Measurements from ENCODE around the gene SP2.
"Not testable (repeated sequence)": the region's sequence is repeated elsewhere in the genome, so short reads cannot be mapped to it uniquely, and the experiment has no call there.

SP2 gene

DNA sequence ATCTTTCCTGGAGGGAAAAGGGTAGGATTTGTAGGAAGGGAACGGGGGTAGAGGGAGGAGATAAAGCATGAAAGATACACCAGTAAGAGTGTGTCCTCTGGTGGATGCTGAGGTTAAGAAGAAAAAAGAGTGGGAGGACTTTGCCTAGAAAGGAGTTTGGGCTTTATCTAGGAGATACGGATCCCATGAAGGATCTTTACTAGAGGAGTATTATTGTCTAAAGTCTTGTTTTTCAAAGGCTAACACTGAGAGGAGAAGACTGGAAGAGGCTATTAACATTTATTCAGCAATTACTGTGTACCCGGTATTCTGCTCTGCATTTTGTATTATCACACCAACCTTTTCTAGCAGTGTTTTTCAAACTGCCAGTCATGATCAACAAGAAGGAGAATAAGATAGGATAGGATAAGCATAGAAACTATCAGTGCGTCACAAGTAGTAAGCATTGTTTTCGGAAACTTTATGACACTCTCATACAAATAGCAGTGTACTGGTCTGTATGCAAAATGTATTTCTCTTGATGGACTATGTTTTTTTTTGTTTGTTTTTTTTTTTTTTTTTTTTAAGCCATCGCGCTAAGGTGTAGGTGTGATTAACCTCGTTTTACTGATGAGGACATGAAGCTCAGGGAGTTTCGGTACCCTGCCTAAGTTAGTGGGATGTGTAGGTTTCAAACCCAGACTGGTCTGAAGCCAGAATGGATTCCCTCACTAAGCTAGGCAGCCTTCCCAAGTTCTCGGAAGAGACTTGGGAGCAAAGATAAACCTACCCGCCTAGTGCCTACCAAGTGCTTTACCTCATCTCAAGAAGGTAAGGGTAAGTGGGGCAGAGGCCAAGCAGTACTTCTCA is 1.3 kb upstream of the SP2 start:
- no peak for DNase-seq

DNA sequence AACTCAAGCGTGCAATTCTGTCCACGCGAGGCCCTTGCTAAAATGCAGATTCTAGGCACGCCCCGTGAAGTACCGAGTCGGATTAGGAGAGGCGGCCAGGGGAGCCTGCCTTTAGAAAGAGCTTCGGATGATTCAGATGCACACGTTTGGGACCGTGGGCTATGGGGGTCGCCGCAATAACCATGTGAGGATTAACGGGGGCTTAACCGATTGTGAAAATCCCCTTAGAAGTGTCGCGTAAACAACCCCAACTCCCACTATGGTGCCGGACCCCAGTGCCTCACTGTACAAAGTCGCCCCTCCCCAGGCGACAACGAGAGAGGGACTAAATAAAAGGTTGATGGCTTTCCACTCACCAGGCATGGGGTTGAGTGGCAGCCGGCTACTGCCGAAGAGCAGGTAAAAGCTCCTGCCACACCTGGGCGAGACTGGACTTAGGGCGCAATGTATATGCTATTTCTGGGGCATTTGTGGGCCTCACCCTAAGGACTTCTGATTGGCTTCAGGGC is 635 bp upstream of the SP2 start:
- DNase-seq = peak in 1 of 2 experiments; percentile 40

DNA sequence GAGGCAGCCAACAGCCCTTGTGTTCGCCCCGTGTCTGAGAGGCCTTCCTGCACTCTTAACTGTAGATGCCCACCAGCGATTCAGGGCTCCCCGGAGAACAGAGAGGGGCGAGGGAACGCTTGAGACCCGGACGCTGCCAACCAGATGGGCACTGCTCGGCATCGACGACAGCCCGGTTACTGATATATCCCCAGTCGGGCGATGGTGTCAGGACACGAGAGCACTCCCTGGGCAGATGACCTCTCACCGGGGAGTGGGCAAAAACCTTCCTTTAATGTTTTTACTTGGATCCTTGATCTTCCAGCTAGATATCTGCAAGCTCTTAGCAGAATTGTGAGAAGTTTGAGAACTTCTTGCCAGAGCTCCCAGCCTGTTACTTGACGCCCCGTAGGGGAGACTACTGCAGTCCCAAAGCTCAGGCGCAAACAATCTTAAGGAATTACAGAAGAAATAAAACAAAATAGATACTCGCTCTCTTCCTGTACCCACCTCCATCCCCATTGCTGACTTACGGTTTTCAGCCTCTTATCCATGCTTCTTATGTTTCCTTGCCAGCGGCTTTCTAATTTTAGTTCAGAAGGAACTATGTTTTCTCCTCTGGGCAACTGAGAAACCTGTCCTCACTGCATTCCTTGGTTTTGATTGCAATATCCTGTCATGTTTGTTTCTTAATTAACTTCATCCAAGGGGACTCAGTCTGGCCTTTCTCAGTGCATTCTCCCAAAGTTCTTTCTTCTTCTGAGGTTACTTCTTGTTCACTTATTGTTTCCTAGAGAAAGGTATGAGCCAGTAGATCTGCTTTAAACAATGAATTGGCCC is 845 bp downstream of the SP2 start:
- DNase-seq = peak in 1 of 2 experiments; percentile 62

DNA sequence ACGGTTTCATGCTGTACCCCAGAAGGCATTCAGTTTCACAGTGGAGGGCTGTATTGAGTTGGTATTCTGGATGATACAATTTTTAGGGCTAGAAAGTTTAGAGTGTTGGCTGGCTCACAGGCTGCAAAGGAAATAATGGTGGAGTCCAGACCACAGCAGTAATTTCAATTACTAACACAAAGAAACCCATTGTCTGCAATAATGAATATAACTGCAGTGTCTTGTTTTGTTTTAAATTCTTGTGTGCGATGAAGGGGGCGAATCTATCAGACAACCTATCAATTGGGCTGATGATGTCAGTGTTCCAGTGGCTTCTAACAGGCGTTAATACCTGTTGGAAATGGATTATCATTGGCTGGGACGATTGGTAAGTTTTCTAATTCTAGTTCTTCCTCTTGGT is 1.5 kb downstream of the SP2 start:
- no peak for DNase-seq

DNA sequence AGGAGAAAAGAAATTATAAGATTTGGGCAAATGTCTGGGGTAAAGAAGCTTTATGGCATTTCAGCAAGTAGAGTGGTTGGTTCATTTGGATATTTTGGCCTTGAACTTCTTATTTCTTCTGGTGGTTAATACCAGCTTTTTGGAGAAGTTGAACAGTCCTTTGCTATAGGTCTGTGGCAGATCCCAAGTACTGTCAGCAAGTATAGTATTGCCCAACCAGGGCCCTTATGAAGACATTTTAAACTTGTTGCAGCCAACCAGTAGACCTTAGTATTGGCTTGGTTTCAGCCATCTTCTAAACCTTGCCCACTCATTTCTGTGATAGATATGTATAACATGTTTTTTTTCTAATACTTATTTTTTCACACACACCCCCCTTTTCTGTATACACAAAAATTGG is 2.2 kb downstream of the SP2 start:
- DNase-seq = no peak

DNA sequence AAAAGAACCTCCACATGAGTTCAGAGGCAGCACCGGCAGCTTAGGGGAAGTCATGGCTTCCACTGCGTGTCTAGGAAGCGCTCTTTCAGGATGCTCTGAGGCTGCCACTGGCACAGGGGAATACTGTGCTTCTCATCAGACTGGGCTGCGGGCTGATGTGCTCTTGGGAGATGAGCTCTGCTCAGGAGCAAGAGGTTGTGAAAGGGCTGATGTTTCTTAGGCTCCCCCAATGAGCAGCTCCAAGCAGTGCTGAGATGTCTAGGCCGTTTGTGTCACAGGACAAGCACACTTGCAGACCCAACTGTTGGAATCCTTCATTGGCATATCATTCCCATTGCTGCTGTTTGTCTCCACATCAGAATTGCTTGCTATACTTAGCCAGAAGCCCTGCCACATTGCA is 3.6 kb downstream of the SP2 start:
- no peak for DNase-seq

DNA sequence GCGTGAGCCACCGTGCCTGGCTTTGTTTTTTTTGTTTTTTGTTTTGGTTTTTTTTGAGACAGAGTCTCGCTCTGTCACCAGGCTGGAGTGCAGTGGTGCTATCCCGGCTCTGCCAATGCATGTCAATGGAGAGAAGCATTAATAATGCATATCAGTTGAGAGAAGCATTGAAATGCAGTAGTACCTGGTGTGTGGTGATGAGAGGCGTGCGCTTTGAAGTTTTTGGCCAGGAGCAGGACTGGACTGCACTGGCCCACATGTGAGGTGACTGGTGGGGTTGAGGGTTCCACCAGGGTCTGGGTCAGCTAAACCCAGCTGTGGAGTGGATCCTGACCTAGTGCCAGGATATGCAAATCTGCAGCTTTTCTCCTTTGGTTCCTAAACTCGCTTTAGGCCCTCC is 5.4 kb downstream of the SP2 start:
- DNase-seq = no peak

DNA sequence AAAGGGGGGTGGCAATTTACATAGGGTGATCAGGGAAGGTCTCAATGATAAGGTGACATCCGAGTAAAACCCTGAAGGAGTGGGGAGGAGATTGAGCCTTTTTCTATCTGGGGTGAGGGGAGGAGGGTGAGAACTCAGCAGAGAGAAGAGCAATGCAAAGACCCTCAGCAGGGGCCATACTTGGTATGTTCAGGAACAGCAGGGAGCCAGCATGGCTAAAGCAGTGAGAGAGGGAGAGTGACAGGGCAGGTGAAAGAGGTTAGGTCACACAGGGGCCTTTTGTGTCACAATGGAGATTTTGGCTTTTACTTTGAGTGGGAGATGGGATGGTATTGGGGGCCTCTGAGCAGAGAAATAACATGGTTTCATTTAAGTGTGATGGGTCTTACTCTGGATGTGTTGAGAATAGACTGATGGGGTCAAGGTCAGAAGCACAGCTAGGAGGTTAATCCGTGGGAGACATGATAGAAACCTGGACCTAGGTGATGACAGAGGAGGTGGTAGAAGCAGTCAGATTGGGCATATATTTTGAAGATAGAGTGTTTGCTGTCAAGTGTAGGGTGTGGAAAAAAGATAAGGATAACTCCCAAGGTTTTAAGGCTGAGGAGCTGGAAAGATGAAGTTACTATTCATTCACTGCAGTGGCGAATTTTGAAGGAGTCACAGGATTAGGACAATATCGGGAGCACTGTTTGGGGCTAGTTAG is 6.2 kb downstream of the SP2 start:
- DNase-seq = no peak

DNA sequence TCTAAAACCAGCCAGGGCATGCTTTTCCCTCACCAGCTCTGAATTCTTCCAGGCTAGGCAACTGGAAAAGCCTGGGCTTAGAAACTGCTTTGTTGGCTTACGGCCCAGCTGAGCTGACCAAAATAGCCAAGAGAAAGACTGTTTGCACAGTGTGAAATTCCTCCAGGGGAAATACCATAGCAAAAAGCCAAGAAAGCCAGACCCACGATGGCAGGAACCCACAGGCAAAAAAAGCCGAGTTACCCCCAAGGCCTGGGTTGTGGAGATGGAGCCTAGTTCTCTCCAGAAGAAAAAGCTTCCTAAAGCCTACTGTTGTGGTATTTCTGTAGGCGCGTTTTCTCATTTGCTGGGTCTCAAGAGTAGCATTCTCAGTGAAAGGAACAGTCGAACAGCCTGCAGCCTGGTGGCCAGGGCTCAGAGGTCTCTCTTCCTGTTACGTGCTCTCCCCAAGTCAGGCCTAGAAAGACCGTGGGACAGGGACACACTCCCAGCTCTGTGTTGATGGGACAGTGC is 9.2 kb downstream of the SP2 start:
- DNase-seq = no peak

DNA sequence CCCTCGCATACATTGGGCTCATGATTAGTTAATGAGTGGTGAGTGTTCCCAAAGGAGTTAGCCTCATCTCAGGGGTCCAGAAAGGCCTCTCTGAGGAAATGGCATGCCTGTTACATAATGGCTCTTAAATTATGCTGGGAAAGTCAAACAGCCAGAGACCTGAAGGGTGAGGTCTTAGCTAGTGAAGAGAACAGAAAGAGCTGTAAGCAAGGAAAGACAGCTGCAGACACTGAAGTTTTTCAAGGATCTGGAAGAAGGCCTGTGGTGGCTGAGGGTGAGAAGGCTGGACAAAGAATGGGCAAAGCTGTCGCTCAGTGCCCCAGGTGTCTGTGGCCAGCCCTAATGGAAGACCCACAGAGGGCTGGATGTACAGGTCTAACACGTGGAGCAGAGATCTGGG is 10.4 kb downstream of the SP2 start:
- no peak for DNase-seq

DNA sequence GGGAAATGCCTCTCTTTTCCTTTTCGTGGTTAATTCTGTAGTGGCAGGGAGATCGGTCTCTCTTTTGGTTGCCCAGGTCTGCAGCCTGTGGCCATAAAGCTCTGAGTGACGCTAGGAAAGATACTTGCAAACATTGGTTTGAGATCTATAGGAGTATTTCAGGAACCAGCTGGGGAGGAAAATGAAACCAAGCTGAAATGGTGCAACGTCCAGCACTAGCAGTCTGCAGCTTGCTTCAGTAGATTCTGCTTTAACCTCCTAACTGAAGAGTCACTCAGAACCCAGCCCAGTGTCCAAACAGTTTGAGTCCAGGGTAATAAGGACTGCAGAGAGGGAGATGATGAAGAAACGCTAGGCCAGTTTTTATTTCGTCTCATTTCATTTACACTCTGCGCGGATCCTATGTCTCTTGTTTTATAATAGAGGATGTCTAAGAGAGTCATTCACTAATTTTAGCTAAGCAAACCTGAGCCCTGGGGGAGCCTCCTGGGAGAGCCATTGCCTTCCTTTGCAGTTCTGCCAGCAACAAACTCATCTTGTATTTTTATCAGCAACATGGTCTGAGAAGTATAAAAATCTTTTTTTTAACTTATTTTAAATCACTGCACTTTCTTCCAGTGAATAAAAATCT is 12.0 kb downstream of the SP2 start:
- no peak for DNase-seq

DNA sequence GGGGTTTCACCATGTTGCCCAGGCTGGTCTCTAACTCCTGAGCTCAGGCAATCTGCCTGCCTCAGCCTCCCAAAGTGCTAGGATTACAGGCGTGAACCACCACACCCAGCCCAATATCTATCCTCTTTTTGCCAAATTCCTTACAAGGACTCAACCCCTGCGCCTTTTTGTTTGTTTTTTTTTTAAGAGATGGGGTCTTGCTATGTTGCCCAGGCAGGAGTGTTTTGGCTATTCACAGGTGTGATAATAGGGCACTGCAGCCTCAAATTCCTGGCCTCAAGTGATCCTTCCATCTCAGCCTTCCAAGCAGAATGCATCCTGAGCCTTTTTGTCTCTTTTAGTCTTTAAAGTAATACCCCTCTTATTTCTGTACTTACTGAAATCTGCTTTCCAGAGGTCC is 17.0 kb downstream of the SP2 start:
- no peak for DNase-seq

DNA sequence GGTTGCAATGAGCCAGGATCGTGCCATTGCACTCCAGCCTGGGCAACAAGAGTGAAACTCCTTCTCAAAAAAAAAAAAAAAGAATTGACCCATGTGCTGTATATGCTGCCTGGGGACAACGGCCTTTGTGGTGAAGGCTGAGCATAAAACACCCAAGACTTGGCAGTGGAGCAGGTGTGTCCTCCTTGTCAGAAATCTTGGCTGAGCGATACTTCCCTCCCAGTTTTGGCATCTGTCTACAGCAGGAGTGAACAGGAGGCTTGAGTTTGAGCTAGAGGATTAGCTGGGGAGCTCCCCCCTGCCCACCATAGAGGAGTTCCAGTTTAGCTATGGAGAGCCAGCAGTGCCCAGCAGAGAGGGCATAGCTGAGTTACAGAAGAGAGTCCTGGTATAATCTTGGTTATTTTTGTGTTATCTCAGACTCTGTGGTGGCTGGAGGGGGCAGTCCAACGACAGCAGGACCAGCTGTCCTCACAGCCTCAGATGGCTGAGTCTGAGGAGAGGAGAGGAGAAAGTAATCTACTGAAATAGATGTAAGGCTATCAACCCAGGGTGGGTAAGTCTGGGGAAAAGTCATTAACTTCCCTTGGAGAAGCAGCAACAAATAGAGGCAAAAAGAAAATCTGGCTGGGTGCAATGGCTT is 18.4 kb downstream of the SP2 start:
- no peak for DNase-seq

DNA sequence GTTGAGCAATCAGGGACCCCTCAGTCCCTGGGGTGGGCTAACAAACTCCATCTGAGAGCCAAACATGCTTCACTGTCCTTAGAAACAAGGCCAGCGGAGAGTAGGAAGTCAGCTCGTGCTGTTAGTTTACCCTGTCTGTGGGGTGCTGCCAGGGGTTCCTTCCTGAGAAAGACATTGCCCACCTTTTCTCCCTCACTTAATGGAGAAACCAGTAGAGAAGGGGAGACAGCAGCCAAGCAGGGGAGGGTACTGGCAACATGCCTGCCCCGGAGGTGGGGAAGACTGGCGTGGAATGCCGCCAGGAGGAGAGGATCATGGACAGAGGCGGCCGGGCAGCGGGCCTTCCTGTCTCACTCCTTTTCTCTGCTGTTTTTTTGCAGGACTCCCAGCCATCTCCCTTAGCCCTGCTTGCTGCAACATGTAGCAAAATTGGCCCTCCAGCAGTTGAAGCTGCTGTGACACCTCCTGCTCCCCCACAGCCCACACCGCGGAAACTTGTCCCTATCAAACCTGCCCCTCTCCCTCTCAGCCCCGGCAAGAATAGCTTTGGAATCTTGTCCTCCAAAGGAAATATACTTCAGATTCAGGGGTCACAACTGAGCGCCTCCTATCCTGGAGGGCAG is 19.9 kb downstream of the SP2 start:
- DNase-seq = no peak

DNA sequence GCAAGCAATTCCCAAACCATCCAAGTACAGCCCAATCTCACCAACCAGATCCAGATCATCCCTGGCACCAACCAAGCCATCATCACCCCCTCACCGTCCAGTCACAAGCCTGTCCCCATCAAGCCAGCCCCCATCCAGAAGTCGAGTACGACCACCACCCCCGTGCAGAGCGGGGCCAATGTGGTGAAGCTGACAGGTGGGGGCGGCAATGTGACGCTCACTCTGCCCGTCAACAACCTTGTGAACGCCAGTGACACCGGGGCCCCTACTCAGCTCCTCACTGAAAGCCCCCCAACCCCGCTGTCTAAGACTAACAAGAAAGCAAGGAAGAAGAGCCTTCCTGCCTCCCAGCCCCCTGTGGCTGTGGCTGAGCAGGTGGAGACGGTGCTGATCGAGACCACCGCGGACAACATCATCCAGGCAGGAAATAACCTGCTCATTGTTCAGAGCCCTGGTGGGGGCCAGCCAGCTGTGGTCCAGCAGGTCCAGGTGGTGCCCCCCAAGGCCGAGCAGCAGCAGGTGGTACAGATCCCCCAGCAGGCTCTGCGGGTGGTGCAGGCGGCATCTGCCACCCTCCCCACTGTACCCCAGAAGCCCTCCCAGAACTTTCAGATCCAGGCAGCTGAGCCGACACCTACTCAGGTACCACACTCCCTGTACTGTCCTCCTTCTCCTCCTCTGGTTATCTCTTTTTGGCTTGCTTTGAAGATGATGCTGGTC is 20.6 kb downstream of the SP2 start:
- no peak for DNase-seq

DNA sequence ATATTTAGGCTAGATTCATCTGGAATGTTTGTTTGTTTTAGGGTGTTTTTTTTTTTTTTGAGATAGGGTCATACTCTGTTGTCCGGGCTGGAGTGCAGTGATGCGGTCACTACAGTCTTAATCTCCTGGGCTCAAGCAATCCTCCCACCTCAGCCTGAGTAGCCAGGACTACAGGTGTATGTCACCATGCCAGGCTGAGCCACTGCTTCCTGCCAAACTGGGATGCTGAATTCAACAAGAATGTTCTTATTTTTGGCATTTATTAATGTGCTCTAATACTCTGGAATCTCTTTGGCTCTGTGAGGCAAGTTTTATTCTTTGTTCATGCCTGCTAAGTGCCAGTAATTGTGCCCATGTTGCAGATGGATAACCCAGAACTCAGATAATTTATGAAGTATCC is 21.5 kb downstream of the SP2 start:
- no peak for DNase-seq

DNA sequence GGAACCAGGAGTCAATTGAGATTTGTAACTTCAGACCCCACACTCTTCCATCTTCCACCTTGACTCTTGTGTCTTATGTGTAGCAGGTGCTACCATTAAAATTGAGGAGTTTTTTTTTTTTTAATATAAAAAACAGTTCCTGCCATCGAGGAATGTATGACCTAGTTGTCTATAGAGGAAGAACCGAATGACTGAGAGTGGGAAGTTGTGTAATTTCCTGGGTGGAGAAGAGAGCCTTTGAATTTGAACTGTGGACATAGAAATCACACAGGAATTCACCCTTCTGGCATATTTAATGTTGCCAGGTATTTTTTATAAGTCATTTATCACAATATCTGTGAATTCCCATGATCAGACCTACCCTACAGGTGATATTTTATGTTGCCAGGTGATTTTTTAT is 22.0 kb downstream of the SP2 start:
- DNase-seq = no peak

DNA sequence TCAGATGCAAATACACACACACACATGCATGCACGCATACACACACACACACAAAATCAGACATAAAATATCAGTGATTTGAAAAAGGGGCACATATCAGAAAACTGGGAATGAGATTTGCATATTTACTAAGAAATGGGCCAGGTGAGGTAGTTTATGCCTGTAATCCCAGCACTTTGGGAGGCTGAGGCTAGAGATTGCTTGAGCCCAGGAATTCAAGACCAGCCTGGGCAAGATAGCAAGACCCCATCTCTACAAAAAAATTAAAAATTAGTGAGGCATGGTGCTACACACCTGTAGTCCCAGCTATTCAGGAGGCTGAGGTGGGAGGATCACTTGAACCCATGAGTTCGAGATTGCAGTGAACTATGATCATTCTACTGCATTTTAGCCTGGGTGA is 23.0 kb downstream of the SP2 start:
- DNase-seq = no peak

DNA sequence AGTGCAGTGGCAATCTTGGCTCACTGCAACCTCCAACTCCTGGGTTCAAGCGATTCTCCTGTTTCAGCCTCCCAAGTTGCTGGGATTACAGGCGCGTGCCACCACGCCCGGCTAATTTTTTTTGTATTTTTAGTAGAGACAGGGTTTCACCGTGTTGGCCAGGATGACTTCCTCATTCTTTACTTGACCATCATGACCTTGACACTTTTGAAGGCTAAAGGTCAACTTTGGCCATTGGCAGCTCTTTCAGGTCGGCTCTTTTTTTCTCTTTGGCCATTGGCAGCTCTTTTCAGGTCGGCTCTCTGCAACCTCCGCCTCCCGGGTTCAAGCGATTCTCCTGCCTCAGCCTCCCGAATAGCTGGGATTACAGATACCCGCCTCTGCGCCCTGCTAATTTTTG is 23.9 kb downstream of the SP2 start:
- DNase-seq = not testable (repeated sequence)

DNA sequence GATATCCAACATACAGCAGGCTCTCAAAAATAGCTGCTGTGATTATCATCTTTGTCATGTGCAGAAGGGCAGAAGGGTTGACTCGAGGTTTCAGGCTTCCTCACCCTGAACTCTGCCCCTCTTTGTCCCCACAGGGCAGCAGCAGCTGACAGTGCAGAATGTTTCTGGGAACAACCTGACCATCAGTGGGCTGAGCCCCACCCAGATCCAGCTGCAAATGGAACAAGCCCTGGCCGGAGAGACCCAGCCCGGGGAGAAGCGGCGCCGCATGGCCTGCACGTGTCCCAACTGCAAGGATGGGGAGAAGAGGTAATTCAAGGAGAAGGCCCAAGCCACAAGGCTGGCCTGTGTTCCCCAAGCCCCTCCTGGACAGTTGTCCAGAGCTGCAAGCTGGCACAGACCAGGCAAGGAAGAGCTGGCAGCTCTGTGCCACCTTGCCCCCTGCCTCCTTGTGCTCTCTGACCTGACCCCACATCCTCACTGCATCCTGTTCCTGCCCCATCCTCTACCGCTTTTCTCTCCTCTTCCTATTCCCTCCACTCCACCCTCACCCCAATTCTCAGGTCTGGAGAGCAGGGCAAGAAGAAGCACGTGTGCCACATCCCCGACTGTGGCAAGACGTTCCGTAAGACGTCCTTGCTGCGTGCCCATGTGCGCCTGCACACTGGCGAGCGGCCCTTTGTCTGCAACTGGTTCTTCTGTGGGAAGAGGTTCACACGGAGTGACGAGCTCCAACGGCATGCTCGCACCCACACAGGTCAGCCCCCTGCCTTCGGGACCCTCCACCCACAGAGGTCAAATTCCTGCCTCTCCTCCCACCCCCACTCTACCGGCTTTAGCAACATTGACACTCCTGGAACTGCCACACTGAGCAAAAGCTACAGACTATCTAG is 29.0 kb downstream of the SP2 start:
- no peak for DNase-seq

Measured in NCI-H526 (cell line).